HG03469 (cell line): ENCODE data around the gene PDSS1.
"Not testable (repeated sequence)": the region's sequence is repeated elsewhere in the genome, so short reads cannot be mapped to it uniquely, and the experiment has no call there.

Experiments
- ATAC-seq: cut with Tn5 transposase; IDR thresholded peaks from one replicate; pipeline ENCODE4 v1.9.1; 2021; ENCODE audit warnings: mild to moderate bottlenecking, moderate library complexity, moderate number of reproducible peaks; ENCODE audit not compliant: unreplicated experiment

The PDSS1 gene

DNA sequence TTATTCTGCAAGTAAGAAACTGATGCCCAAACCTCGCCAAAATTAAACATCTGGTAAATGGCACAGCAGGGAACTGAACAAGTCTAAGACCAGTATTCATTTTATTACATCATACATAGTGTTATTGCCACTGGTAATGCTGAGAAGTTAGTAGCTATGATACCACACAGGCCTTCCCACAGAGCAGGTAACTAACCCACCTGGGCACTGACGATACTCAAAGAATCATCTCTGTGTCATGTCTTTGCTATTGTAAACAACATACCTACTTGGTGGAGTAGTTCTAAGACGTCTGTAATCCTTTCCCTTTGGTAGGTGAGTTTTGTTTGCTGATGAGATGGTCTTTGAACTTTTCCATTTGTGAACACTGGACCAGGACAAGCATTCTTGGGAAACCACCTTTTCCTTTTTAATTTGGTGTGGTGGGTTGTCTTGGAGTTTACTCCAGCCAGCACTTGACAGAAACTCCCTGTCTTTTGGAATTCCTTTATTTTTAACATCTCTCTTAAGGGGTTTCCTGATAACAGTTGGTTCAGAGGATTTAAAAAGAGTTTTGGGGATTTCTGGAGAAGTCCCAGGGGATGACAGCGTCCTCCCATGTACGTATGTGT is 40.9 kb downstream of the PDSS1 start:
- no peak for ATAC-seq

DNA sequence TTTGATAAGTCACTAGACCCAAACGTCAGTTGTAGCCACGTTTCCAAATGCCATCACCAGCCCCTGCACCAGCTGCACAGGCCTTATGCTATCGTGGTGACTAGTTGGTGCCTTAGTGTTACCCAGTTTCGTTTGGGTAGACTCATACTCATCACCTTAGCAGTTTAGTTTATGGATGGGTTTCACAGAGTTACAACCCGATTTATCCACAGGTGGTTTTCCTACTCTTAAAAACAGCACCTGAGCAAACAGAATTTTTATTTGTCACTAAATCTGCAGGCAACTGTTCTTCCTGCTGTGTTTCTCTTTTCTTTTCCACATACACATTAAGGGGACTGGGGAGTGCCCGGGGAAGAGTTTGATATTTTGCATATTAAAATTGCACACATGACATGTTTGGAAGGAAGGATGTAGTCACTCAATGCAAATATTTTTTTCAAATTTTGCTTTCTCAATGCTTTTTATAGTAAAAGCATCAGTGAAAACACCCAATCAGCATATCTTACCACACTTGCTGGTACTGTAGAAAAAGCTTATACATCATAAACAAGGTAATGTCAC is 41.6 kb downstream of the PDSS1 start:
- peak; percentile 23 for ATAC-seq

DNA sequence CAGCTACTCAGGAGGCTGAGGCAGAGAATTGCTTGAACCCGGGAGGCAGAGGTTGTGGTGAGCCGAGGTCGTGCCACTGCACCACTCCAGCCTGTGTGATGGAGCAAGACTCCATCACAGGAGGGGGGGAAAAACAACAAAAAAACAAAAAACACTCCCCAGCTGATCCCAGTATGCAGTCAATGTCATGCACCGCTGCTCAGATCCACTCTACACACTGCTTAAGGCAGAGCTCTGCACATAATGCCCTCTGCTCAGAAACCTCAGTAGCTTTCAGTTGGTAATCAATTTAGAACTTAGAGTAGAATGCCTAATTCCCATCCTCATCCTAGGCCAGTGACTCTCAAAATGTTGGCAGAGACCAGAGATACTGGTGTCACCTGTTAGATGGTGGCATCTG is 43.9 kb downstream of the PDSS1 start:
- no peak for ATAC-seq

DNA sequence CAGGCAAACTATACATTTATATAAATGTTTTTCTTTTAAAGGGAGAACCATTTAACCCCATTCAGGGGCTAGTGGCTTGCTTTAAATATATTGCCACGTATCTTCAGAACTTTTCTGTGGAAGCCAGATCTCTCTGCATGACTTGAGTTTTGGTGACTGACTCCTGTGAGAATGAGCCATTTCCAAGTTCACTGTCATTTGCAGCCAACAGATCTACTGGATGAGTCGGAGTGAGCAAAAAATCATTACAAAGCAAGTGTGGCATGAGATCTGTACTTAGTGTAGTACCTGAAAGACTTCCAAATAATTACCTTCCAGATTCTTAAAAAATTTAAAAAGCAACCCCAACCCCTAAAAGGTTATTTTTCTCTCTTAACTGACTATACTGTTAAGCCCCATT is 45.6 kb downstream of the PDSS1 start:
- no peak for ATAC-seq

DNA sequence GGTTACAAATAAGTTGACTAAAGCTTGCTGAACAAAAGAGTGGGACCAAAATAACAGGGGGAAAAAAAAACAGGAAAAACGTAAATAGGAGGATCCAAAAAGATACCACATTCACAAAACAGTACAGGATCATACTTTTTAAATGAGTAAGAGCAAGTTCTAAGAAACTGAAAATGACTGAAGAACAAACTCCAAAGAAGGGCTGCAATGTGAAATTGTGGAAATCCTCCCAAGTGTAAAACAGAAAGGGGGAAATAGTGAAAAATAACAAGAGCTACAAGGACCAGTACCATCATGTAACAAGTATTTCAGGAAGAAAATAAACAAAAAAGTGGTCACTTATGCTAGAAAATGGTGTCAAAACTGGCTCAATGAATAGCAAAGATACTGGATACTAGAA is 46.3 kb downstream of the PDSS1 start:
- ATAC-seq, result no peak

DNA sequence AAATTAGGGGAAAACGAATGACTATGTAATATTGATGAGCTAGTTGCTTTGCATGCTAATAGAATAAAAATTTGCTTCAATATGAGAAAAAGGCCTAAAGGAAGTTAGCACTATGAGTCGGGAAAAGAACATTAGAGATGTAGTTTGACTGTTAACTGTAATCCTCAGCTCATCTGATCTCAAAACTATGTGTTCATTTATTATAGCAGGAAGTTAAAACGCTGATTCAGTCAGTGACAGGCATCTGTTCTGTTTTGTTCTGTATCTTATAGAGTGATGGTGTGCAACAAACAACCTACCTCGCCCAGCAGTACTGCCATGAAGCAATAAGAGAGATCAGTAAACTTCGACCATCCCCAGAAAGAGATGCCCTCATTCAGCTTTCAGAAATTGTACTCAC is 48.6 kb downstream of the PDSS1 start:
- ATAC-seq, result no peak

DNA sequence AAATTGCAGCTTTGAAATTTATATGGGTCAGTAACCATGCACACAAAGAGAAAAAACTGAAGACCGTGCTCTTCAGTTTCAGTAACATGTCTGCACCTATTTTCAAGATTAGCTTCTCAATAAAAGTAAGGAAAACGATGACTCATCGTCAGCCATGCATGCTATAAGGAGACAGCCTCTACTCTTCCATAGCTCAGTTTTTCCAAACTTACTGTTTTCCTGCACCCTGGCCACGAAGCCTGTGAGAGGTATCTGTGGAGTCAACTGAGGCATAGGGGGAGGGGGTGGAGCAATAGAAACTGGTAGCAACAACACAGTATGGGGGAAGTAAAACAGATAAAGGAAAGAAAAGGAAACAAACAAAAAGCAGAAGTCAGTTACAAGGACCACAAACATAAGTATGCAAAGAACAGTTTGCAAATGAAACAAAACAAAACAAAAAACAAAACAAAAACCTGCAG is 58.0 kb downstream of the PDSS1 start:
- peak; percentile 87 for ATAC-seq

DNA sequence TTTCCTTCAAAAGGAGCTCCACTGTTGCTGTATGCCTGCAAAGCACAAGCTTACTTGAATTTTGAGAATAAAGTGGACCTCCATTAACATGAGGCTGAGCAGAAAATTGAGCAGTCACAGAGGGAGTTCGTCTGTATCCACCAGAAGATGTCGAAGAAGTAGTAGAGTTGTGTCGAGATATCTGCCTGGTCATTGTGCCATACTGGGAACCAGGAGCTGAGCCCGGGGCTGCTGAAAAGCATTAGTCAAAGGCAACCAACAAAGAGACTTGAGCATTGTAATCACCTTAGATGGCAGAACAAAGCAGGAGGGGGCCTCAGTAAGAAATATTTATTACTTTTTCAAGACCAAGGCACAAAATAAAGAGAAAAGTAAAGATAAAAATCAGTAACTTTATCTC is 61.5 kb downstream of the PDSS1 start:
- ATAC-seq, result no peak

DNA sequence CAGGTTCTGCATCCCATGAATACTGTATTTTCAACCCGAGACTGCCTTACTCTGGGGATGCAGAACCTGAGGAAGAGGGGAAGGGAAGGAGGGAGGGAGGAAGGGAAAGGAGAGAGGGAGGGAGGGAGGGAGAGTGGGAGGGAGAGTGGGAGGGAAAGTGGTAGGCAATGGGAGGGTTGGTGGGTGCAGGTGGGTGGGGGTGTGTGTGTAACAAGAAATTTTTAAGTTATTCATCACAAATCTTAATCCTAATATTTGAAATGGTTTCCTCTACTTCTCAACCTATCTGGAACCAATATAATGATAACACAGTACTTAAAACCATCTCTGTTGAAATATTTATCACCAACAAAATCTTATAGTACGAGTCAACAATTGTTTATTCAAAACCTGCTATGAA is 68.0 kb downstream of the PDSS1 start:
- ATAC-seq, result no peak

DNA sequence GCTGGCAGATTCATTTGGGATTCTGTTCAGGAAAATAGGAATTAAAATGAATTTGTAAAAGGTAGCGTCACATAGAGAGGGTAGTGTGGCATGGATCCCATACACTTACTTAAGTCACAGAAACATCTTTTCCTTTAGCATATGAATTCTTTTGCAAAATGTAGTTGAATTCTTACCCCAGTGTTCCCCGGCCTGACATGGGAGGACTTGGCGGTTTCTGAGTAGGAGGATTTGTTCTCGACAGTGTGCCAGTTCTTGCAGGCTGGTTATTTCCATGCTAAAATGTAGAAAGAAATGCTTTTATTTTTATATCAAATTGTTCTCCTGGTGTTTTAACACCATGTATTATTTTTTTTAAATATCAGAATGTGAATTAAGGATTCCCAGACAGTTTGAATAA is 72.6 kb downstream of the PDSS1 start:
- ATAC-seq, result no peak

DNA sequence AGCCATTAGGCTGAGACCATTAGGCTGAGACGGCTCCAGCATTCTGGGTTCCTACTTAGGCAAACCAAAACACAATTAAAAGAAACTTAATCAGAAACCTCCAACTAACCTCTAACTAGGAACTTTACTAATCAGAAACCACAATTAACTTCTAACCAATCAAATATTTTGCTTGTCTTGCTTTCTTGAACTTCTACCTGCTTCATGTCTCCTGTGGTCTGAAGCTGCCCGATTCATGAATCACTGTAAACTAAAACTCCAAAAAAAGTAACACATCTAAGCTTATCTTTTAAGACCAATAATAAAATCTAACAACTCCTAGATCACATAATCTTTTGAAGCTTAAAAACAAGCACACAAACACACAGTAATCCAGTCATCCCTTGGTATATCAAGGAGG is 76.1 kb downstream of the PDSS1 start:
- no peak for ATAC-seq

DNA sequence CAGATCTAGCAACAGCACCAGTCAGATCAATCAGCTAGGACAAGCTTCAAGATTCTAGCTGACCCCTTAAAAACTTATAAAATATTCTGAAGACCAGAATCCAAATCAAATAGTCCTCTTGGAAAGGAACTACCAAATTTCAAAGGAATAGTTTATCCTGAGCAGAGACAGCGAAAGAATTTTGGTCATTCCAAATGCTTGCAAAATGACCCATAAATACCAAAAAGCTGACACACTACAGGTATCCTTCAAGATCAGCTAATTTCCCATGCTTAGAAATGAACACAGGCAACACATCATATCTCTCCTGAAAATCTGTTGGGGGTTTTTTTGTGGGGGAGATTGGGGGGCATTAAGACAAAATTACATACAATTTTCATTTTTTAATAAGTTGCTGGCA is 78.8 kb downstream of the PDSS1 start:
- no peak for ATAC-seq

DNA sequence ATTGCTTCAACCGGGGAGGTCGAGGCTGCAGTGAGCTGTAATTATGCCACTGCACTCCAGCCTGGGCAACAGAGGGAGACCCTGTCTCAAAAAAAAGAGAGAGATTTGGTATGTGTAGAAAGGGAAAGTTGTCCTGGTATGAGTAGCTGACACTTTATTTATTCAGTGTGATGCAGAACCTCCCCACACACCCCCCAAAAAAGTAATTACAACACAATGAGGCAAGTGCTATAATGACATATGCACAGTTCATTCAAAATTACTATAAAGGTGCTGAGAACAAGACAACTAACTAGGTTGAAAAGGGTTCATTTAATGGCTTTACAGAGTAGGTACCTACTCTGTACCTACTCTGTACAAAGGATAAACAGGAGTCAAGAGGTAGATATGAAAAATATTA is 80.2 kb downstream of the PDSS1 start:
- ATAC-seq, result no peak

DNA sequence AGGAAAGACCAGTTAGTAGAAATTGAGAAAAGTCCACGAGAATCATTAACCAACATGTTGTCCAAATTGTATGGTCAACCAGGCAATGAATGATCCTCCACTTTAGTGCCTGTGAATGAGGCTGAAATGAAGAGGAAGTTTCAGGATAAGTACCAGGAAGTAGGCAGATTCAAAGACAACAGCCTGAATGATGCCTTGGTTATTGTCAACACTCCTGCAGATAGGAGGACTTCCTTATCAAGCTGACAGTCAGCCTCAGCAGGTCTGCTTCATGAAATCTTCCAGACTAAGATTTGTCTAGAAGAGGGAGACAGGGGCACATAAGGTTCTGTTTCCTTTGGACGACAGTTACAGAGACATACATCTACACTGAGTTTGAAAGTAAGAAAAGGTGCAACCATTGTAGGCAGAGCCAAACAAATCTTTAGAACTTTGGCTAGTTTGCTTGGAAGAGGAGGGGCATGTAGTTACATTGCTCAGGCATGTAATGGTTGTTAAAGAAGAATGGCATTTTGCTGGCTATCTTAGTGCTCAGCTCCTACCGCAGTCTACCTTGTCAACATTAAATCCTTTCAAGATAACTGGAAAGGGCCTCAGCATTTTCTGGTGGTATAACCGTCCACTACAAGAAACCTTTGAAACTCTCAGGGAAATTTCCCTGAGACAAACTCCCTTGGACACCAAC is 81.8 kb downstream of the PDSS1 start:
- ATAC-seq, result no peak

DNA sequence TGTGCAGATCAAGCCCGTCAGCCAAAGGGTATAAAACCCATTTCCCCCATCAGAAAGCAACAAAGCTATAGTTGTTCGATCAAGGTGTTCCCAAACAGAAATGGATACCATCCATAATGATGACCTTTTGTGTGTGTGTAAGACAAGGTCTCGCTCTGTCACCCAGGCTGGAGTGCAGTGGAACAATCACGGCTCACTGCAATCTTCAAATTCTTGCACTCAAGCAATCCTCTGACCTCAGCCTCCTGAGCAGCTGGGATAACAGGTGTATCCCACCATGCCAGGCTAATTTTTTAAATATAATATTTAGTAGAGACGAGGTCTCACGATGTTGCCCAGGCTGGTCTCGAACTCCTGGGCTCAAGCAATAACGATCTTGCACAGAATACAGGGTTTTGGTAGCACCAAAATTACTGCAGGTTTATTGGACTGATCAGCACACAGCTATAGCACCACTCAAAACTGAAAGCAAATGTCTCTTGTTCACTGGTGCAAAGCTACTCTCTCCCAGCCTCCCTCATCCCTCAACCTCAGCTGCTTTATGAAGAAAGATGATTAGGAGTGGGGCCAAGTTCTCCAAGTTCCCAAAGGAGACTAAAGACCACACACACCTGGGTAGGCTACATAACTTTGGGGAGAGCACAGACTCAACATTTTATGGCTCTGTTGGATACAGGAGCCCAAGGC is 82.7 kb downstream of the PDSS1 start:
- ATAC-seq, result no peak

DNA sequence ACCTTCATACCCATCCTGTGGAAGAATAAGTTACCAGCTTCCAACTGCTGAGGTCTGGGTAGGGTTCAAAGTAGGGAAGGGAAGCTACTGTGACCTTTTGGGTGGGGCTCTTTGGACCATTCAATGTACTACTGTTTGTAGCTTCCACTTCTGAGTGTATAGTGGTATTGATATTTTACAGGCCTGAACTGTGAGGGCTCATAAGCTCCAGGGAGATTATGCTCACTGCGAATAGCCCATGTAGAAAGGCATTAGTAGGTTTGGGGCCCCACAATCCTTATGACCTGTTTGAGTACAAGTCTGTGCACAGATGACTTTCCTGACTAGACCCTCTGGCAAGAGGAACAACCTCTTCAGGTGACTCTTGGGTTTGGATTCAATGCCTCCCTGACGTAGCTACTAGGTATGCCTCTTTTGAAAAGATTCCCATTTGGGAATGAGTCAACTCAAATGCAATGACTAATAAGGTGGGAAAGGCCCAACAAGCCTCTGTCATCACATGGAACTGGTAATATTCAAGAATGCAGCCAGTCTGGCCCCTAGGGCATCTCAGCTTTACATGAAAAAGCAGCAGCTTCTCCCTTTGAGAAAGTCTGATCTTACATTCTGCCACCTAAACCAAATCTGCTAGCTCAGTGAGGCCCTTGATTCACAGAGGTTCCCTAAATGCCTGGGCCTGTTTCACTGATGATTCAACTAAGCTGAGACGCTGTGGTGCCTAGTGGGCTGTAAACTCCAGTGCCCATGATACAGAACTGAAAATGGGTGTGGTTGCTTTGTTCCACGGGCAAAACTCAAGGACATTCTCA is 83.5 kb downstream of the PDSS1 start:
- peak; percentile 36 for ATAC-seq

DNA sequence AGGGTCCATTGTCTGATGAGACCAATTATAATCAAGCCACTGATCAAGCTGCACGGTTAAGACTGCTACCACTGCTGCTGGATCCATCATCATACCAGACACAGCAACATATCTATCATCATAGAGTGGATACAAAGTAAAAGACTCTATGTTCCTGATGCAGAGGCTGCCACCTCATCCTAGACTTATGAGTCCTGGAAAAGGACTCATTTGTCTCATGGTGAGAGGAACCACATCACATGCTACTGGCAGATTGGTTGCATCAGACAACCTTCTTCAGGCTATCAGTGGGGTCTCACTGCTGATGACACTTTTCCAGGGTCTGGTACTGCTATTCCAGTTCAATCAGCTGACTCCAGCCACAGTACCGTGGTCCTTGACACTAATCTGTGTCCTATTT is 84.3 kb downstream of the PDSS1 start:
- no peak for ATAC-seq

DNA sequence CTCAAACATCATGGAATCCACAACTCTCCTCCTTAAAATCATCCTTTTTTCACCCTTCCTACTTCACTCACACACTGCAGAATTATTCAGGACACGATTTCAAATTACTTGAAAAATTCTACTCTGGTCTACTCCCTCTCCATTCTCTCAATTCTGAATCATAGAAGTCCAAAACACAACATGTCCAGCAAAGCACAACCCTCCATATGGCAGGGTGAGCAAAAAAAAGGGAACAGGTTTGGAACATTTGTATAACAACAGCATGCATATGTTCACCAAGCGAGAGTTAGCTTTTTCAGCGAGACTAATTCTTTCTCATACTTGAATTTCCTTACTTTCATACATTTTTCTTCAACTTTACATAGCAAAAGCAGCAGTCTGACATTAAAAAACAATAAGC is 89.9 kb downstream of the PDSS1 start:
- no peak for ATAC-seq

DNA sequence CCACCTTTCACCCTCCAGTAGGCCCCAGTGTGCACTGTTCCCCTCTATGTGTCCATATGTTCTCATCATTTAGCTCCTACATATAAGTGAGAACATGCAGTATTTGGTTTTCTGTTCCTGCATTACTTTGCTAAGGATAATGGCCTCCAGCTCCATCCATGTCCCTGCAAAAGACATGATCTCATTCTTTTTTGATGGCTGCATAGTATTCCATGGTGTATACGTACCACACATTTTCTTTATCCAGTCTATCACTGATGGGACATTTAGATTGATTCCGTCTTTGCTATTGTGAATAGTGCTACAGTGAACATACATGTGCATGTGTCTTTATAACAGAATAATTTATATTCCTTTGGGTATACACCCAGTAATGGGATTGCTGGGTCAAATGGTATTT is 92.3 kb downstream of the PDSS1 start:
- not testable (repeated sequence) for ATAC-seq

DNA sequence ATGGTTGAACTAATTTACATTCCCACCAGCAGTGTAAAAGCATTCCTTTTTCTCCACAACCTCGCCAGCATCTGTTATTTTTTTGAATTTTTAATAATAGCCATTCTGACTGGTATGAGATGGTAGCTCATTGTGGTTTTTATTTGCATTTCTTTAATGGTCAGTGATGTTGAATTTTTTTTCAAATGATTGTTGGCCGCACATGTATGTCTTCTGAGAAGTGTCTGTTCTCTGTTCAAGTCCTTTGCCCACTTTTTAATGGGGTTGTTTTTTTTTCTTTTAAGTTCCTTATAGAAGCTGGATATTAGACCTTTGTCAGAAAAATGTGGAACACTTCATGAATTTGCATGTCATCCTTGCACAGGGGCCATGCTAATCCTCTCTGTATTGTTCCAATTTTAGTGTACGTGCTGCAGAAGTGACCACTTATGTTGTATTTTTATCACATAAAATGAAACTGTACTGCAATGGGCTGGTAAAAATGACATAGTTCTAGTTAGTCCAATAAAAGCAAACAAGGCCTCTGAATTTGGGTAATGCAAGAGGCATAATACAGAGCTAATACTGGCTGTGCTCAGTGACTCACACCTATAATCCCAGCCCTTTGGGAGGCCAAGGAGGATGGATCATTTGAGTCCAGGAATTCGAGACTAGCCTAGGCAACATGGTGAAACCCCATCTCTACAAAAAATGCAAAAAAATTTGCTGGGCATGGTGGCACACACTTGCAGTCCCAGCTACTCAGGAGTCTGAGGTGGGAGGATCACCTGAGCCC is 92.9 kb downstream of the PDSS1 start:
- no peak for ATAC-seq
